Trophoblast cell (in vitro differentiated cells and primary cell): ENCODE data around the gene GPR146.

Experiments used
- DNase-seq, 2 donors: peaks; one replicate each; pipeline ENCODE4 v3.0.0-alpha.2; 2016
- H2AFZ ChIP-seq: 2 replicates; pipeline ENCODE4 v1.6.1; 2013; ENCODE audit warnings: low read length, moderate library complexity, mild to moderate bottlenecking; ENCODE audit not compliant: insufficient read depth, poor library complexity
- H2AK5ac ChIP-seq: 2 replicates; pipeline ENCODE4 v1.6.1; 2013; ENCODE audit warnings: mild to moderate bottlenecking, low read length
- H2BK120ac ChIP-seq: 2 replicates; pipeline ENCODE4 v1.6.1; 2013; ENCODE audit warnings: low read length, mild to moderate bottlenecking, moderate library complexity; ENCODE audit not compliant: insufficient read depth, poor library complexity
- H2BK12ac ChIP-seq: 2 replicates; pipeline ENCODE4 v1.6.1; 2013; ENCODE audit warnings: mild to moderate bottlenecking, low read length, moderate library complexity
- H2BK5ac ChIP-seq: 2 replicates; pipeline ENCODE4 v1.6.1; 2013; ENCODE audit warnings: low read length, low read depth, moderate library complexity, mild to moderate bottlenecking; ENCODE audit not compliant: poor library complexity
- H3K14ac ChIP-seq: 2 replicates; pipeline ENCODE4 v1.6.1; 2013; ENCODE audit warnings: mild to moderate bottlenecking, low read length
- H3K18ac ChIP-seq: 2 replicates; pipeline ENCODE4 v1.6.1; 2013; ENCODE audit warnings: mild to moderate bottlenecking, low read length
- H3K23ac ChIP-seq: 2 replicates; pipeline ENCODE4 v1.6.1; 2013; ENCODE audit warnings: low read length
- H3K27ac ChIP-seq: 2 replicates; pipeline ENCODE4 v1.5.1; 2013; ENCODE audit warnings: low read depth, mild to moderate bottlenecking, inconsistent platforms, low read length, moderate library complexity
- H3K27me3 ChIP-seq: 2 replicates; pipeline ENCODE4 v1.6.1; 2013; ENCODE audit warnings: inconsistent platforms, mild to moderate bottlenecking, low read length, moderate library complexity; ENCODE audit not compliant: insufficient read depth
- H3K36me3 ChIP-seq, 2 experiments: 1 replicate in 1 of 2; 2 replicates in 1 of 2; pipeline ENCODE4 v1.6.1; 2013; ENCODE audit warnings: low read length in 2 of 2, mild to moderate bottlenecking in 2 of 2, moderate library complexity in 1 of 2; ENCODE audit not compliant: insufficient read depth in 2 of 2, control insufficient read depth in 1 of 2
- H3K4ac ChIP-seq: 2 replicates; pipeline ENCODE4 v1.6.1; 2013; ENCODE audit warnings: low read depth, mild to moderate bottlenecking, low read length, moderate library complexity
- H3K4me1 ChIP-seq, 2 experiments: 1 replicate in 1 of 2; 2 replicates in 1 of 2; pipeline ENCODE4 v1.6.1; 2013; ENCODE audit warnings: low read length in 2 of 2, mild to moderate bottlenecking in 2 of 2, moderate library complexity in 1 of 2; ENCODE audit not compliant: insufficient read depth in 2 of 2, control insufficient read depth in 1 of 2
- H3K4me2 ChIP-seq: 2 replicates; pipeline ENCODE4 v1.6.1; 2013; ENCODE audit warnings: inconsistent platforms, mild to moderate bottlenecking, low read length, moderate library complexity
- H3K4me3 ChIP-seq: 2 replicates; pipeline ENCODE4 v1.5.1; 2013; ENCODE audit warnings: mild to moderate bottlenecking, low read depth, low read length, inconsistent platforms
- H3K79me1 ChIP-seq: one replicate; pipeline ENCODE4 v1.6.1; 2013; ENCODE audit warnings: low read length
- H3K79me2 ChIP-seq: 2 replicates; pipeline ENCODE4 v1.6.1; 2013; ENCODE audit warnings: low read length, mild to moderate bottlenecking; ENCODE audit not compliant: control insufficient read depth, insufficient read depth, poor library complexity
- H3K9ac ChIP-seq: 2 replicates; pipeline ENCODE4 v1.6.1; 2013; ENCODE audit warnings: mild to moderate bottlenecking, low read length
- H3K9me3 ChIP-seq: 2 replicates; pipeline ENCODE4 v1.6.1; 2013; ENCODE audit warnings: low read depth, mild to moderate bottlenecking, control low read depth, inconsistent platforms, low read length; ENCODE audit not compliant: insufficient read depth
- H4K12ac ChIP-seq: 2 replicates; pipeline ENCODE4 v1.6.1; 2013; ENCODE audit warnings: low read depth, mild to moderate bottlenecking, low read length, moderate library complexity
- H4K8ac ChIP-seq: 2 replicates; pipeline ENCODE4 v1.6.1; 2013; ENCODE audit warnings: low read depth, mild to moderate bottlenecking, low read length, moderate library complexity
- H4K91ac ChIP-seq: one replicate; pipeline ENCODE4 v1.6.1; 2013; ENCODE audit warnings: low read depth, mild to moderate bottlenecking, low read length, moderate library complexity
- WGBS: extraction: QIAGEN DNeasy Blood & Tissue Kit; methylation state at CpG from one replicate; pipeline ENCODE4 v1.1.7; 2013; ENCODE audit warnings: missing lambda C conversion rate; ENCODE audit not compliant: insufficient read length, insufficient coverage; ENCODE audit errors: extremely low coverage; 5-methylcytosine and 5-hydroxymethylcytosine counted together

Gene GPR146

DNA sequence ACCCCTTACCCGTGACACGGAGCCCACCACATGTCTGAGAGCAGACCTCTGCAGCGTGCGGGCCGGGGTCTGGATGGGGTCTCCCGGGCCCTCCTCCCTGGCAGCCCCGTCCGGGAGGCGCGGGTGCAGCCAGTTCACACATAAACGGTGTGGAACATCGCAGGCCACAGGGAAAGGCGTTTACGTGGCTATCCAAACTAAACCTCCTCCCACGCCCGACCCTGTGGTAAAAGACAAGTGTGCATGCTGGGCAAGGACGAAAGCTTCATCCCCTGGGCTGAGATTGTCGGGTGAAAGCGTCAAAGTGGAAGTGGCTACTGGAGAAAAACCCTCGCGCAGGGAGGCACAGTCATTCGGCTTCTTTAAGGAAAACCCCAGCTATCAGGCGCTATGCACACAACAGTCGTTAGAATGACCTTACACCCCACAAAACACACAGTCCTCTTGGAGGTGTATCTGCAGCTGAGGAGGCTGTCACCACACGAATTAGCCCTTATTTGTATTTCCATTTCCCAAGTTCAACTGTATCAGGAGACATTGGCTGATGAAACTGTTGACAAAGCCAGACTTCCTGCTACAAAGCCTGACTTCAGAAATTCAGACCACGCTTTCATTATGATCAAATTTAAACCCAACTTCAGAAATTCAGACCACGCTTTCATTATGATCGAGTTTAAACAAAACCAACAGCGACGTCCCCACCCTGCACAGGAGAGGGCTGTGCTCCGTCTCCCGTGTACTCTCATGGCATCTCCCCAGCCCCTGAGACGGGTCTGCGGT, 58.9 kb downstream of the GPR146 start:
- no peak overlapping the region for H4K91ac ChIP-seq
- peaks cover 6% of the 10 kb centered on the region for H3K79me1 ChIP-seq
- H4K12ac ChIP-seq = no peak overlapping the region
- H3K9ac ChIP-seq = no peak overlapping the region
- no peak overlapping the region for H3K4ac ChIP-seq
- H2BK120ac ChIP-seq = no peak overlapping the region
- H3K27me3 ChIP-seq = no peaks in the 10 kb centered on the region
- no peak overlapping the region for H3K14ac ChIP-seq
- WGBS = no CpG with 5 or more reads among the region's 34 CpGs
- no peak overlapping the region for H2BK5ac ChIP-seq
- H3K4me1 ChIP-seq = peaks cover 18 to 19% of the 10 kb centered on the region in 2 experiments
- H3K9me3 ChIP-seq = peaks cover 4% of the 10 kb centered on the region
- DNase-seq = no peak
- peaks cover 4 to 12% of the 10 kb centered on the region in 2 experiments for H3K36me3 ChIP-seq
- H3K4me2 ChIP-seq = no peak overlapping the region
- H2AK5ac ChIP-seq = no peak overlapping the region
- no peak overlapping the region for H2BK12ac ChIP-seq
- H3K4me3 ChIP-seq = no peak overlapping the region
- no peak overlapping the region for H3K18ac ChIP-seq
- no peak overlapping the region for H3K27ac ChIP-seq
- H2AFZ ChIP-seq = no peak overlapping the region
- H3K23ac ChIP-seq = no peak overlapping the region
- peaks cover 3% of the 10 kb centered on the region for H3K79me2 ChIP-seq
- H4K8ac ChIP-seq = no peak overlapping the region

GRCh38 chr7:1103789-1104515, 59.6 kb downstream of the GPR146 start:
- no peak overlapping the region for H3K9ac ChIP-seq
- no peak overlapping the region for H3K4me2 ChIP-seq
- peaks cover 18 to 19% of the 10 kb centered on the region in 2 experiments for H3K4me1 ChIP-seq
- no peak overlapping the region for H4K12ac ChIP-seq
- DNase-seq = no peak
- H3K23ac ChIP-seq = no peak overlapping the region
- H3K27me3 ChIP-seq = no peaks in the 10 kb centered on the region
- H3K27ac ChIP-seq = no peak overlapping the region
- no peak overlapping the region for H3K4me3 ChIP-seq
- H2AFZ ChIP-seq = no peak overlapping the region
- no peak overlapping the region for H2BK12ac ChIP-seq
- no peaks in the 10 kb centered on the region for H3K9me3 ChIP-seq
- H3K79me2 ChIP-seq = peaks cover 3% of the 10 kb centered on the region
- H4K8ac ChIP-seq = no peak overlapping the region
- H2BK5ac ChIP-seq = no peak overlapping the region
- peaks cover 0 to 9% of the 10 kb centered on the region in 2 experiments for H3K36me3 ChIP-seq
- H3K4ac ChIP-seq = no peak overlapping the region
- H4K91ac ChIP-seq = no peak overlapping the region
- H2BK120ac ChIP-seq = no peak overlapping the region
- H3K18ac ChIP-seq = peak overlapping the region; percentile 14
- peaks cover 6% of the 10 kb centered on the region for H3K79me1 ChIP-seq
- no CpG with 5 or more reads among the region's 21 CpGs for WGBS
- H2AK5ac ChIP-seq = no peak overlapping the region
- no peak overlapping the region for H3K14ac ChIP-seq

DNA sequence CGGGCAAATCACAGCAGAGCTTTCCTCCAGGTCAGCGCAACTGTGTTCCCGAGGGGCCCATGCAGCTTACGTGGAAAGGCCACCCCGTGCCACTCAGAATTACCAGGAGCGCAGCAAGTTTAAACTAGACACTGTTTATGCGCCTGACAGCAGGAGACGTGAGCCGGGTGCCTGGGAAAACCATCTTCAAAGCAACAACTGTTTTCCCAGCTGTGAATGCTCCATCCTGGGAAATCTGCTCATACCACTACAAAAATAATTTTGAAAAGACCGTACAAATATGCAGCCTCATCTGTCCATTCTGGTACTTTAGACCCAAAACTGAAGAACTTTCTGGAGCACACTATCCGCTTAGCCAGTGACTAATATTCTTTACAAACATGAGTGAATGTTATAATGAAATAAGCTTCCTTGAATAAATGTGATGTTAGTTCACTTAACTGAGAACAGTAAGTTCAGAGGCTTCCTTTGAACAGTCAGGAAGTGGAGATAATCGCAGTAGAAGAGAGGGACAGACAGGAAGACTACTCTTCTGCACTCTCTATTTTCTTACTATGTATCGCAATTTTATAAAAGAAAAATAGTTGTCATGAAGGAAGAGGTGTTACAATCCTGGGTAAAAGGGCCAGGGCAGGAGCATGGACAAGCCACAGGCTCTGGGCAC, 60.3 kb downstream of the GPR146 start:
- WGBS = no CpG with 5 or more reads among the region's 13 CpGs
- H2BK5ac ChIP-seq = no peak overlapping the region
- no peak overlapping the region for H2BK120ac ChIP-seq
- no peak overlapping the region for H2AFZ ChIP-seq
- H3K14ac ChIP-seq = no peak overlapping the region
- peaks cover 19 to 21% of the 10 kb centered on the region in 2 experiments for H3K4me1 ChIP-seq
- H4K12ac ChIP-seq = no peak overlapping the region
- peaks cover 6% of the 10 kb centered on the region for H3K79me1 ChIP-seq
- H2BK12ac ChIP-seq = no peak overlapping the region
- H3K9me3 ChIP-seq = no peaks in the 10 kb centered on the region
- H3K4me2 ChIP-seq = no peak overlapping the region
- peaks cover 3% of the 10 kb centered on the region for H3K79me2 ChIP-seq
- H3K23ac ChIP-seq = no peak overlapping the region
- no peak overlapping the region for H4K91ac ChIP-seq
- H3K4me3 ChIP-seq = no peak overlapping the region
- no peak overlapping the region for H3K18ac ChIP-seq
- no peak overlapping the region for H3K9ac ChIP-seq
- no peak for DNase-seq
- peaks cover 0 to 9% of the 10 kb centered on the region in 2 experiments for H3K36me3 ChIP-seq
- no peak overlapping the region for H2AK5ac ChIP-seq
- no peaks in the 10 kb centered on the region for H3K27me3 ChIP-seq
- no peak overlapping the region for H4K8ac ChIP-seq
- no peak overlapping the region for H3K4ac ChIP-seq
- no peak overlapping the region for H3K27ac ChIP-seq

DNA sequence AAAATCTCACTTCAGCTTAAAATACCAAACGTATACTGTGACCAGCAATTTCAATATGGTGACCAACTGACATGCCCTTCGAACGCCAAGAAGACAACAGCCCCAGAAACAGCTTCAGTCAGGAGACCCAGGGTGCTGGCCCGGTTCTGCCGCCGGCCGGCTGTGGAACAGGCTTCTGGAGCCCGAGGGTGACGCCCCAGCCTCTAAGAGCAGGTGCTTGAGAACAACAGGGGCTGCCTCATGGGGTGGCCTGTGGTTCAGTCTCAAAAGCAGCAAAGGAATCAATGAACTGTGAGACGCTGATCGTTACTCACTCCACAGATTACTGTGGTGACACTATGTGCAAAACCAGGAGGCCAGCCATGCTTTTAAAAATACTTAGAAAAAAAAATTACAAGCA, 60.8 kb downstream of the GPR146 start:
- Histone ChIP-seq H3K27me3 (no peaks in the 10 kb centered on the region), H3K14ac (no peak overlapping the region), H3K9ac (no peak overlapping the region)

More for the DNA sequence above, 60.8 kb downstream of the GPR146 start:
- DNase-seq = no peak
- no CpG with 5 or more reads among the region's 11 CpGs for WGBS
- H4K91ac ChIP-seq = no peak overlapping the region
- H3K27ac ChIP-seq = no peak overlapping the region
- H2BK12ac ChIP-seq = no peak overlapping the region
- peaks cover 0 to 9% of the 10 kb centered on the region in 2 experiments for H3K36me3 ChIP-seq
- H3K4me1 ChIP-seq = peaks cover 16 to 17% of the 10 kb centered on the region in 2 experiments
- H3K4me2 ChIP-seq = no peak overlapping the region
- no peak overlapping the region for H2BK120ac ChIP-seq
- H3K79me2 ChIP-seq = peaks cover 3% of the 10 kb centered on the region
- peaks cover 6% of the 10 kb centered on the region for H3K79me1 ChIP-seq
- no peak overlapping the region for H3K4me3 ChIP-seq
- no peak overlapping the region for H2AK5ac ChIP-seq
- H4K8ac ChIP-seq = no peak overlapping the region
- H4K12ac ChIP-seq = no peak overlapping the region
- no peak overlapping the region for H3K4ac ChIP-seq
- H3K9me3 ChIP-seq = no peaks in the 10 kb centered on the region
- H2AFZ ChIP-seq = no peak overlapping the region
- no peak overlapping the region for H3K23ac ChIP-seq
- no peak overlapping the region for H3K18ac ChIP-seq
- no peak overlapping the region for H2BK5ac ChIP-seq
